HepG2 (cell line): ENCODE measurements around the gene TPPP2. TPM values are rescaled to one million over a fixed set of nuclear protein-coding genes. Genes with fewer than 3 reads are reported as not detected.

Source experiments
- CTCF ChIP-seq: sonication (generic); formaldehyde crosslinking; IDR thresholded peaks from 2 replicates; pipeline ENCODE4 v1.5.0; 2020; ENCODE audit warnings: mild to moderate bottlenecking, missing genetic modification reagents, moderate library complexity
- HIVEP1 ChIP-seq: sonication (generic); formaldehyde crosslinking; IDR thresholded peaks from 2 replicates; pipeline ENCODE4 v1.4.0; 2020; ENCODE audit warnings: mild to moderate bottlenecking, missing genetic modification reagents
- HNRNPLL ChIP-seq: fragments of 200-400 bp; formaldehyde crosslinking; IDR thresholded peaks from 2 replicates; pipeline ENCODE4 v1.6.1; 2017; ENCODE audit warnings: mild to moderate bottlenecking, low read depth, low read length; ENCODE audit not compliant: poor library complexity, severe bottlenecking
- IRX3 ChIP-seq: sonication (generic); formaldehyde crosslinking; IDR thresholded peaks from 2 replicates; pipeline ENCODE4 v1.8.1; 2023; ENCODE audit warnings: mild to moderate bottlenecking, low read depth, missing genetic modification reagents, borderline replicate concordance
- PBX2 ChIP-seq: IDR thresholded peaks from 2 replicates; pipeline ENCODE4 v1.6.1; 2016; ENCODE audit warnings: control low read depth
- PHF21A ChIP-seq: sonication (generic); formaldehyde crosslinking; IDR thresholded peaks from 2 replicates; pipeline ENCODE4 v1.5.0; 2020; ENCODE audit warnings: mild to moderate bottlenecking, missing genetic modification reagents
- SIN3B ChIP-seq: fragments of 150-350 bp; IDR thresholded peaks from 2 replicates; pipeline ENCODE4 v1.6.1; 2014; ENCODE audit warnings: low read length
- TOE1 ChIP-seq: sonication (generic); formaldehyde crosslinking; IDR thresholded peaks from 2 replicates; pipeline ENCODE4 v1.4.0; 2020; ENCODE audit warnings: mild to moderate bottlenecking, missing genetic modification reagents
- TOPORS ChIP-seq: sonication (generic); formaldehyde crosslinking; IDR thresholded peaks from 2 replicates; pipeline ENCODE4 v1.8.0; 2023; ENCODE audit warnings: mild to moderate bottlenecking, missing genetic modification reagents
- ZBTB43 ChIP-seq: sonication (generic); formaldehyde crosslinking; conservative IDR thresholded peaks from 2 replicates; pipeline ENCODE4 v1.4.0; 2020; ENCODE audit warnings: missing genetic modification reagents
- ZIK1 ChIP-seq: sonication (generic); formaldehyde crosslinking; IDR thresholded peaks from 2 replicates; pipeline ENCODE4 v1.5.0; 2020; ENCODE audit warnings: mild to moderate bottlenecking, low read depth, missing genetic modification reagents, borderline replicate concordance
- ZNF143 ChIP-seq: sonication (generic); formaldehyde crosslinking; IDR thresholded peaks from 2 replicates; pipeline ENCODE4 v1.4.0; 2020; ENCODE audit warnings: missing genetic modification reagents
- ZNF280D ChIP-seq: sonication (generic); formaldehyde crosslinking; IDR thresholded peaks from 2 replicates; pipeline ENCODE4 v1.5.1; 2020; ENCODE audit warnings: mild to moderate bottlenecking, missing genetic modification reagents
- ZNF317 ChIP-seq: sonication (generic); formaldehyde crosslinking; IDR thresholded peaks from 2 replicates; pipeline ENCODE4 v1.5.0; 2020; ENCODE audit warnings: mild to moderate bottlenecking, missing genetic modification reagents
- ZNF350 ChIP-seq: sonication (generic); formaldehyde crosslinking; IDR thresholded peaks from 2 replicates; pipeline ENCODE4 v1.4.0; 2020; ENCODE audit warnings: mild to moderate bottlenecking, low read depth, missing genetic modification reagents, borderline replicate concordance
- ZNF468 ChIP-seq: sonication (generic); formaldehyde crosslinking; IDR thresholded peaks from 2 replicates; pipeline ENCODE4 v1.8.0; 2022; ENCODE audit warnings: mild to moderate bottlenecking, moderate library complexity, missing genetic modification reagents
- ZNF550 ChIP-seq: sonication (generic); formaldehyde crosslinking; IDR thresholded peaks from 2 replicates; pipeline ENCODE4 v1.4.0; 2020; ENCODE audit warnings: mild to moderate bottlenecking, missing genetic modification reagents, borderline replicate concordance
- ZNF580 ChIP-seq: IDR thresholded peaks from 2 replicates; pipeline ENCODE4 v1.6.1; 2016; ENCODE audit warnings: low read depth, borderline replicate concordance
- ZSCAN21 ChIP-seq: sonication (generic); formaldehyde crosslinking; IDR thresholded peaks from 2 replicates; pipeline ENCODE4 v1.8.0; 2022; ENCODE audit warnings: mild to moderate bottlenecking, missing genetic modification reagents, moderate library complexity, borderline replicate concordance
- polyA plus RNA-seq, 8 experiments: library from polyadenylated mRNA; depleted of rRNA in 3 of 8; stranded (reverse) in 7 of 8; unstranded in 1 of 8; fragments of >200 nt; fragmentation: Illumina TruSeq in 4 of 8; extraction: Trizol in 4 of 8; gene quantifications; 2 replicates each; pipeline versions ENCODE4 v1.2.1 to v1.2.3, GENCODE V29; 2011 to 2016; ENCODE audit warnings: low read depth in 4 of 8, missing spikeins in 1 of 8, mixed read lengths in 1 of 8; ENCODE audit not compliant: insufficient read depth in 1 of 8
- total RNA-seq, 5 experiments: library from RNA; depleted of rRNA; stranded (reverse); fragments of >200 nt; fragmentation: Illumina TruSeq; extraction: Trizol; gene quantifications; 2 replicates each; pipeline ENCODE4 v1.2.3, GENCODE V29; 2016; ENCODE audit warnings: low read depth in 1 of 5
- TF ChIP-seq, protein P1 (sequence below): sonication (generic); formaldehyde crosslinking; IDR thresholded peaks from 2 replicates; pipeline ENCODE4 v1.8.1; 2023; ENCODE audit warnings: mild to moderate bottlenecking, moderate library complexity, missing genetic modification reagents

The TPPP2 gene
- total and polyA plus RNA-seq, 2 of the 13 experiments (the other 11 are each of a cell fraction or from before 2014, with no cell fraction given): 0.58 to 4.2 TPM

- TF ChIP-seq ZNF580 (CRISPR knock-in tag) (peak; percentile 92; the same call in 1 of the 2 replicates), ZBTB43 (CRISPR knock-in tag) (peak; percentile 77), PBX2 (CRISPR knock-in tag) (peak; percentile 73), ZNF317 (CRISPR knock-in tag) (0 out of 2 replicates have a peak, but pooled peaks have one; percentile 28), CTCF (CRISPR knock-in tag) (no peak; the same call in 1 of the 2 replicates), TOPORS (no peak), ZNF550 (CRISPR knock-in tag) (no peak), IRX3 (CRISPR knock-in tag) (no peak), ZSCAN21 (CRISPR knock-in tag) (no peak), HNRNPLL (no peak), ZNF280D (CRISPR knock-in tag) (peak; percentile 88; the same call in 1 of the 2 replicates), ZNF350 (CRISPR knock-in tag) (peak; percentile 86), TOE1 (CRISPR knock-in tag) (peak; percentile 65; the same call in 1 of the 2 replicates), PHF21A (CRISPR knock-in tag) (peak; percentile 99), SIN3B (no peak), ZNF143 (CRISPR knock-in tag) (peak; percentile 61; the same call in 1 of the 2 replicates), ZIK1 (CRISPR knock-in tag) (no peak), ZNF468 (CRISPR knock-in tag) (no peak), HIVEP1 (CRISPR knock-in tag) (no peak)
- TF ChIP-seq, protein P1, sequence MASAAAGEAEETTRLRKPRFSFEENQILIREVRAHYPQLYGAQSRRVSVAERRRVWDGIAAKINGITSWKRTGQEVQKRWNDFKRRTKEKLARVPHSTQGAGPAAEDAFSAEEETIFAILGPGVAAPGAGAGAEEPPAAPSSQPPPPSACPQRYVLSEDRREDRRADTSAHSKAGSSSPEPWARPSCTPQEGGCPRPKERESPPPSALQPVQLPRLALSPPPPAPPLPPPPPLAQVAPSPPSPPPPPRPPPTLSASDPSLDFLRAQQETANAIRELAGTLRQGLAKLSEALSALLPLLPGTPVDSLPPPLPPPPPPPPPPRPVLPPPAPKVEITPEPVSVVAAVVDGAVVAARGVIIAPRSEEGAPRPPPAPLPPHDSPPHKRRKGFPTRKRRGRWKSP: peak; percentile 23; the same call in 1 of the 2 replicates
Observed at GRCh38 chr14:21054123-21054767, 24.2 kb downstream of the TPPP2 start (continued).
